Measurements from ENCODE around the gene ANO2.

Gene ANO2

GRCh38 chr12:5624486-5625272, 320.4 kb downstream of the ANO2 start:
- Mint-ChIP-seq H3K4me1 (no peaks in the 10 kb centered on the region), H3K27me3 (peaks cover 13 to 34% of the 10 kb centered on the region in 2 donors), H3K4me3 (no peak overlapping the region), H3K9me3 (no peaks in the 10 kb centered on the region), H3K36me3 (no peaks in the 10 kb centered on the region), H3K27ac (no peak overlapping the region)
- DNase-seq (no peak), ATAC-seq (replicated peaks) (no peak)

GRCh38 chr12:5623411-5623810, 321.6 kb downstream of the ANO2 start:
- Mint-ChIP-seq H3K4me1 (no peaks in the 10 kb centered on the region), H3K36me3 (no peaks in the 10 kb centered on the region), H3K27ac (no peak overlapping the region), H3K27me3 (peaks cover 8 to 37% of the 10 kb centered on the region in 2 donors), H3K4me3 (no peak overlapping the region), H3K9me3 (no peaks in the 10 kb centered on the region)
- DNase-seq (no peak), ATAC-seq (replicated peaks) (no peak)

- Mint-ChIP-seq H3K36me3 (no peaks in the 10 kb centered on the region), H3K4me1 (no peaks in the 10 kb centered on the region), H3K27ac (no peak overlapping the region), H3K27me3 (peaks cover 6 to 32% of the 10 kb centered on the region in 2 donors), H3K9me3 (no peaks in the 10 kb centered on the region), H3K4me3 (no peak overlapping the region)
- DNase-seq (no peak), ATAC-seq (replicated peaks) (no peak)
These were observed 322.8 kb downstream of the ANO2 start for GRCh38 chr12:5622280-5622679.

- ATAC-seq (replicated peaks) = no peak
- Mint-ChIP-seq H3K9me3 (no peaks in the 10 kb centered on the region), H3K36me3 (no peaks in the 10 kb centered on the region), H3K27ac (no peak overlapping the region), H3K27me3 (peaks cover 6 to 30% of the 10 kb centered on the region in 2 donors), H3K4me3 (no peak overlapping the region), H3K4me1 (no peaks in the 10 kb centered on the region)
- no peak for DNase-seq
These were observed 323.7 kb downstream of the ANO2 start for GRCh38 chr12:5621329-5621728.

- H3K27ac Mint-ChIP-seq = no peak overlapping the region
- ATAC-seq (replicated peaks) = no peak
These were observed 324.2 kb downstream of the ANO2 start for GRCh38 chr12:5620896-5621295.

GRCh38 chr12:5619628-5620027, 325.4 kb downstream of the ANO2 start:
- ATAC-seq (replicated peaks) = no peak
- Mint-ChIP-seq H3K9me3 (no peaks in the 10 kb centered on the region), H3K4me3 (no peak overlapping the region), H3K27ac (no peak overlapping the region), H3K36me3 (no peaks in the 10 kb centered on the region), H3K4me1 (no peaks in the 10 kb centered on the region), H3K27me3 (peaks cover 6 to 16% of the 10 kb centered on the region in 2 donors)
- DNase-seq = no peak

More at GRCh38 chr12:5620896-5621295, 324.2 kb downstream of the ANO2 start:
- Mint-ChIP-seq H3K4me3 (no peak overlapping the region), H3K9me3 (no peaks in the 10 kb centered on the region), H3K4me1 (no peaks in the 10 kb centered on the region), H3K27me3 (peaks cover 6 to 26% of the 10 kb centered on the region in 2 donors), H3K36me3 (no peaks in the 10 kb centered on the region)
- no peak for DNase-seq

GRCh38 chr12:5616854-5617253, 328.2 kb downstream of the ANO2 start:
- no peak for ATAC-seq (replicated peaks)
- H3K27ac Mint-ChIP-seq = no peak overlapping the region
- peaks cover 6 to 28% of the 10 kb centered on the region in 2 donors for H3K27me3 Mint-ChIP-seq
- no peak overlapping the region for H3K4me3 Mint-ChIP-seq
- H3K4me1 Mint-ChIP-seq = no peaks in the 10 kb centered on the region
- DNase-seq = no peak
- no peaks in the 10 kb centered on the region for H3K9me3 Mint-ChIP-seq
- H3K36me3 Mint-ChIP-seq = no peaks in the 10 kb centered on the region

- H3K27me3 Mint-ChIP-seq = peaks cover 2 to 18% of the 10 kb centered on the region in 2 donors
- H3K36me3 Mint-ChIP-seq = no peaks in the 10 kb centered on the region
- no peak overlapping the region for H3K27ac Mint-ChIP-seq
- H3K9me3 Mint-ChIP-seq = no peaks in the 10 kb centered on the region
- no peak for ATAC-seq (replicated peaks)
- no peaks in the 10 kb centered on the region for H3K4me1 Mint-ChIP-seq
- DNase-seq = no peak
- H3K4me3 Mint-ChIP-seq = no peak overlapping the region
These were observed 329.3 kb downstream of the ANO2 start for GRCh38 chr12:5615760-5616159.

GRCh38 chr12:5614256-5614655, 330.8 kb downstream of the ANO2 start:
- H3K4me3 Mint-ChIP-seq = no peak overlapping the region
- ATAC-seq (replicated peaks) (no peak), DNase-seq (no peak)
- H3K27me3 Mint-ChIP-seq = peaks cover 0 to 16% of the 10 kb centered on the region in 2 donors
- no peaks in the 10 kb centered on the region for H3K4me1 Mint-ChIP-seq
- H3K36me3 Mint-ChIP-seq = no peaks in the 10 kb centered on the region
- no peaks in the 10 kb centered on the region for H3K9me3 Mint-ChIP-seq
- no peak overlapping the region for H3K27ac Mint-ChIP-seq

GRCh38 chr12:5612556-5613410, 332.3 kb downstream of the ANO2 start:
- no peaks in the 10 kb centered on the region for H3K4me1 Mint-ChIP-seq
- H3K9me3 Mint-ChIP-seq = no peaks in the 10 kb centered on the region
- H3K36me3 Mint-ChIP-seq = no peaks in the 10 kb centered on the region
- no peak for ATAC-seq (replicated peaks)
- no peak overlapping the region for H3K4me3 Mint-ChIP-seq
- H3K27me3 Mint-ChIP-seq = peaks cover 0 to 13% of the 10 kb centered on the region in 2 donors
- no peak overlapping the region for H3K27ac Mint-ChIP-seq
- no peak for DNase-seq

GRCh38 chr12:5611162-5611561, 333.9 kb downstream of the ANO2 start:
- Mint-ChIP-seq H3K4me3 (no peak overlapping the region), H3K27ac (no peak overlapping the region), H3K4me1 (no peaks in the 10 kb centered on the region), H3K36me3 (no peaks in the 10 kb centered on the region), H3K27me3 (peaks cover 0 to 13% of the 10 kb centered on the region in 2 donors), H3K9me3 (no peaks in the 10 kb centered on the region)
- ATAC-seq (replicated peaks) (no peak), DNase-seq (no peak)

GRCh38 chr12:5599378-5599777, 345.7 kb downstream of the ANO2 start:
- Mint-ChIP-seq H3K36me3 (no peaks in the 10 kb centered on the region), H3K9me3 (peaks cover 0 to 2% of the 10 kb centered on the region in 2 donors), H3K4me3 (no peak overlapping the region), H3K27ac (no peak overlapping the region), H3K4me1 (no peaks in the 10 kb centered on the region), H3K27me3 (peaks cover 3 to 15% of the 10 kb centered on the region in 2 donors)
- no peak for ATAC-seq (replicated peaks)
- no peak for DNase-seq

GRCh38 chr12:5593998-5594397, 351.1 kb downstream of the ANO2 start:
- H3K4me3 Mint-ChIP-seq = no peak overlapping the region
- no peak overlapping the region for H3K27ac Mint-ChIP-seq
- peaks cover 5 to 18% of the 10 kb centered on the region in 2 donors for H3K27me3 Mint-ChIP-seq
- H3K9me3 Mint-ChIP-seq = peaks cover 0 to 6% of the 10 kb centered on the region in 2 donors
- no peaks in the 10 kb centered on the region for H3K36me3 Mint-ChIP-seq
- ATAC-seq (replicated peaks) (no peak), DNase-seq (no peak)
- H3K4me1 Mint-ChIP-seq = no peaks in the 10 kb centered on the region

- ATAC-seq (replicated peaks) (no peak), DNase-seq (no peak)
- no peaks in the 10 kb centered on the region for H3K36me3 Mint-ChIP-seq
- H3K27me3 Mint-ChIP-seq = peaks cover 5 to 16% of the 10 kb centered on the region in 2 donors
- H3K4me3 Mint-ChIP-seq = no peak overlapping the region
- peaks cover 0 to 6% of the 10 kb centered on the region in 2 donors for H3K9me3 Mint-ChIP-seq
- H3K27ac Mint-ChIP-seq = no peak overlapping the region
- H3K4me1 Mint-ChIP-seq = no peaks in the 10 kb centered on the region
These were observed 352.0 kb downstream of the ANO2 start for GRCh38 chr12:5593086-5593485.

- no peaks in the 10 kb centered on the region for H3K36me3 Mint-ChIP-seq
- no peak overlapping the region for H3K4me3 Mint-ChIP-seq
- peaks cover 5 to 19% of the 10 kb centered on the region in 2 donors for H3K27me3 Mint-ChIP-seq
- DNase-seq (no peak), ATAC-seq (replicated peaks) (no peak)
- H3K27ac Mint-ChIP-seq = no peak overlapping the region
- peaks cover 0 to 6% of the 10 kb centered on the region in 2 donors for H3K9me3 Mint-ChIP-seq
- no peaks in the 10 kb centered on the region for H3K4me1 Mint-ChIP-seq
These were observed 352.7 kb downstream of the ANO2 start for GRCh38 chr12:5592310-5592709.

Measured in stimulated activated naive B cell treated with anti-CD40 and anti-IgM and Interleukin-4, amounts not matched to agents 10 μg/mL and 1 μg/mL and 100 μg/mL, for 72 hours (primary cell).